ENCODE data around the gene GNG3.
A peak's percentile ranks its signal among the peaks of the same experiment; 100 is the strongest.
"Not testable (repeated sequence)": the region's sequence is repeated elsewhere in the genome, so short reads cannot be mapped to it uniquely, and the experiment has no call there.

GNG3 gene

GRCh38 chr11:62725646-62726045 lies 18.2 kb downstream of the GNG3 start:
- Histone ChIP-seq H3K9me3 (ENCODE audit: control insufficient read depth, low read length) (no peaks in the 10 kb centered on the region), H3K4me1 (ENCODE audit: control insufficient read depth, insufficient read depth, low read length) (peaks cover 28% of the 10 kb centered on the region), H3K4me3 (ENCODE audit: low read length) (peak overlapping the region; percentile 95), H3K9ac (ENCODE audit: low read length) (peak overlapping the region; percentile 99), H3K27me3 (replicated peaks; ENCODE audit: control insufficient read depth, insufficient read depth, low read length) (no peaks in the 10 kb centered on the region), H3K36me3 (ENCODE audit: control insufficient read depth, insufficient read depth, low read length, severe bottlenecking) (peaks cover 36% of the 10 kb centered on the region)
- DNase-seq (ENCODE audit: low read depth) = peak; percentile 28

GRCh38 chr11:62726156-62726914 lies 18.9 kb downstream of the GNG3 start:
- Histone ChIP-seq H3K4me1 (ENCODE audit: control insufficient read depth, insufficient read depth, low read length) (peaks cover 28% of the 10 kb centered on the region), H3K4me3 (ENCODE audit: low read length) (peak overlapping the region; percentile 95), H3K9ac (ENCODE audit: low read length) (peak overlapping the region; percentile 99), H3K36me3 (ENCODE audit: control insufficient read depth, insufficient read depth, low read length, severe bottlenecking) (peaks cover 29% of the 10 kb centered on the region), H3K9me3 (ENCODE audit: control insufficient read depth, low read length) (no peaks in the 10 kb centered on the region), H3K27me3 (replicated peaks; ENCODE audit: control insufficient read depth, insufficient read depth, low read length) (no peaks in the 10 kb centered on the region)
- no peak for DNase-seq (ENCODE audit: low read depth)

GRCh38 chr11:62726915-62727164 lies 19.4 kb downstream of the GNG3 start:
- Histone ChIP-seq H3K9ac (ENCODE audit: low read length) (peak overlapping the region; percentile 99), H3K36me3 (ENCODE audit: control insufficient read depth, insufficient read depth, low read length, severe bottlenecking) (peaks cover 24% of the 10 kb centered on the region), H3K4me3 (ENCODE audit: low read length) (peak overlapping the region; percentile 95), H3K9me3 (ENCODE audit: control insufficient read depth, low read length) (no peaks in the 10 kb centered on the region), H3K27me3 (replicated peaks; ENCODE audit: control insufficient read depth, insufficient read depth, low read length) (no peaks in the 10 kb centered on the region), H3K4me1 (ENCODE audit: control insufficient read depth, insufficient read depth, low read length) (peaks cover 25% of the 10 kb centered on the region)
- DNase-seq (ENCODE audit: low read depth) = no peak

GRCh38 chr11:62727165-62727871 lies 19.8 kb downstream of the GNG3 start, which contains the start of gene HNRNPUL2:
Gene HNRNPUL2, minus strand, starts transcription at chr11:62727457. Its CDS starts 301 bp downstream, at chr11:62727156.
- H3K4me3 ChIP-seq (ENCODE audit: low read length) = peak within 1 kb of the TSS; percentile 95
- no peaks in the 10 kb centered on the region for H3K27me3 ChIP-seq (replicated peaks; ENCODE audit: control insufficient read depth, insufficient read depth, low read length)
- no peaks in the 10 kb centered on the region for H3K9me3 ChIP-seq (ENCODE audit: control insufficient read depth, low read length)
- peak; percentile 100 for DNase-seq (ENCODE audit: low read depth)
- peaks cover 24% of the 10 kb centered on the region for H3K4me1 ChIP-seq (ENCODE audit: control insufficient read depth, insufficient read depth, low read length)
- H3K36me3 ChIP-seq (ENCODE audit: control insufficient read depth, insufficient read depth, low read length, severe bottlenecking) = peaks cover 19% of the 10 kb centered on the region
- H3K9ac ChIP-seq (ENCODE audit: low read length) = peak within 1 kb of the TSS; percentile 99

- Histone ChIP-seq H3K36me3 (ENCODE audit: control insufficient read depth, insufficient read depth, low read length, severe bottlenecking) (peaks cover 14% of the 10 kb centered on the region), H3K4me1 (ENCODE audit: control insufficient read depth, insufficient read depth, low read length) (peaks cover 24% of the 10 kb centered on the region), H3K9me3 (ENCODE audit: control insufficient read depth, low read length) (no peaks in the 10 kb centered on the region), H3K9ac (ENCODE audit: low read length) (peak overlapping the region; percentile 99), H3K27me3 (replicated peaks; ENCODE audit: control insufficient read depth, insufficient read depth, low read length) (no peaks in the 10 kb centered on the region), H3K4me3 (ENCODE audit: low read length) (peak overlapping the region; percentile 95)
- peak; percentile 99 for DNase-seq (ENCODE audit: low read depth)
Measured at GRCh38 chr11:62727872-62728170, 20.3 kb downstream of the GNG3 start.

- no peaks in the 10 kb centered on the region for H3K9me3 ChIP-seq (ENCODE audit: control insufficient read depth, low read length)
- H3K4me1 ChIP-seq (ENCODE audit: control insufficient read depth, insufficient read depth, low read length) = peaks cover 27% of the 10 kb centered on the region
- DNase-seq (ENCODE audit: low read depth) = peak; percentile 96
- H3K36me3 ChIP-seq (ENCODE audit: control insufficient read depth, insufficient read depth, low read length, severe bottlenecking) = peaks cover 13% of the 10 kb centered on the region
- peak within 1 kb of the TSS; percentile 99 for H3K9ac ChIP-seq (ENCODE audit: low read length)
- peak within 1 kb of the TSS; percentile 95 for H3K4me3 ChIP-seq (ENCODE audit: low read length)
- no peaks in the 10 kb centered on the region for H3K27me3 ChIP-seq (replicated peaks; ENCODE audit: control insufficient read depth, insufficient read depth, low read length)
Measured at GRCh38 chr11:62728171-62728988, 20.9 kb downstream of the GNG3 start, which contains the start of gene TTC9C. Gene TTC9C, plus strand, starts transcription at chr11:62728486. Its CDS starts 363 bp downstream, at chr11:62728849.

GRCh38 chr11:62730076-62730475 lies 22.6 kb downstream of the GNG3 start:
- peaks cover 13% of the 10 kb centered on the region for H3K4me1 ChIP-seq (ENCODE audit: control insufficient read depth, insufficient read depth, low read length)
- peaks cover 12% of the 10 kb centered on the region for H3K36me3 ChIP-seq (ENCODE audit: control insufficient read depth, insufficient read depth, low read length, severe bottlenecking)
- H3K9me3 ChIP-seq (ENCODE audit: control insufficient read depth, low read length); H3K27me3 ChIP-seq (replicated peaks; ENCODE audit: control insufficient read depth, insufficient read depth, low read length); DNase-seq (ENCODE audit: low read depth): not testable (repeated sequence)
- peak overlapping the region; percentile 95 for H3K4me3 ChIP-seq (ENCODE audit: low read length)
- peak overlapping the region; percentile 99 for H3K9ac ChIP-seq (ENCODE audit: low read length)

- peak; percentile 32 for DNase-seq (ENCODE audit: low read depth)
- Histone ChIP-seq H3K4me3 (ENCODE audit: low read length) (no peak overlapping the region), H3K4me1 (ENCODE audit: control insufficient read depth, insufficient read depth, low read length) (peaks cover 13% of the 10 kb centered on the region), H3K9ac (ENCODE audit: low read length) (peak overlapping the region; percentile 44), H3K27me3 (replicated peaks; ENCODE audit: control insufficient read depth, insufficient read depth, low read length) (no peaks in the 10 kb centered on the region), H3K36me3 (ENCODE audit: control insufficient read depth, insufficient read depth, low read length, severe bottlenecking) (peaks cover 28% of the 10 kb centered on the region), H3K9me3 (ENCODE audit: control insufficient read depth, low read length) (no peaks in the 10 kb centered on the region)
Measured at GRCh38 chr11:62732830-62733229, 25.4 kb downstream of the GNG3 start.

GRCh38 chr11:62737196-62737595 lies 29.7 kb downstream of the GNG3 start:
- H3K36me3 ChIP-seq (ENCODE audit: control insufficient read depth, insufficient read depth, low read length, severe bottlenecking) = peaks cover 60% of the 10 kb centered on the region

GRCh38 chr11:62747475-62748160 lies 40.1 kb downstream of the GNG3 start:
- no peaks in the 10 kb centered on the region for H3K36me3 ChIP-seq (ENCODE audit: control insufficient read depth, insufficient read depth, low read length, severe bottlenecking)
- H3K9me3 ChIP-seq (ENCODE audit: control insufficient read depth, low read length) = no peaks in the 10 kb centered on the region
- no peak for DNase-seq (ENCODE audit: low read depth)
- H3K4me1 ChIP-seq (ENCODE audit: control insufficient read depth, insufficient read depth, low read length) = peaks cover 1% of the 10 kb centered on the region
- H3K9ac ChIP-seq (ENCODE audit: low read length) = no peak overlapping the region
- H3K4me3 ChIP-seq (ENCODE audit: low read length) = no peak overlapping the region
- H3K27me3 ChIP-seq (replicated peaks; ENCODE audit: control insufficient read depth, insufficient read depth, low read length) = no peaks in the 10 kb centered on the region

More at GRCh38 chr11:62737196-62737595, 29.7 kb downstream of the GNG3 start:
- peaks cover 4% of the 10 kb centered on the region for H3K4me1 ChIP-seq (ENCODE audit: control insufficient read depth, insufficient read depth, low read length)
- no peak for DNase-seq (ENCODE audit: low read depth)
- H3K9me3 ChIP-seq (ENCODE audit: control insufficient read depth, low read length) = no peaks in the 10 kb centered on the region
- no peak overlapping the region for H3K4me3 ChIP-seq (ENCODE audit: low read length)
- no peaks in the 10 kb centered on the region for H3K27me3 ChIP-seq (replicated peaks; ENCODE audit: control insufficient read depth, insufficient read depth, low read length)
- H3K9ac ChIP-seq (ENCODE audit: low read length) = no peak overlapping the region

Measured in adipocyte (in vitro differentiated cells).